HG03469 (cell line): ENCODE measurements around the gene LMBR1.
"Not testable (repeated sequence)": the region's sequence is repeated elsewhere in the genome, so short reads cannot be mapped to it uniquely, and the experiment has no call there.

Experiments
- ATAC-seq: cut with Tn5 transposase; IDR thresholded peaks from one replicate; pipeline ENCODE4 v1.9.1; 2021; ENCODE audit warnings: mild to moderate bottlenecking, moderate library complexity, moderate number of reproducible peaks; ENCODE audit not compliant: unreplicated experiment

LMBR1 gene

GRCh38 chr7:156857757-156858156 lies 35.2 kb downstream of the LMBR1 start:
- no peak for ATAC-seq

- no peak for ATAC-seq
Observed at GRCh38 chr7:156854654-156855053, 38.3 kb downstream of the LMBR1 start.

- no peak for ATAC-seq
Observed at GRCh38 chr7:156848979-156849378, 44.0 kb downstream of the LMBR1 start.

- no peak for ATAC-seq
Observed at GRCh38 chr7:156845379-156846101, 47.4 kb downstream of the LMBR1 start.

- not testable (repeated sequence) for ATAC-seq
Observed at GRCh38 chr7:156843582-156843981, 49.4 kb downstream of the LMBR1 start.

- no peak for ATAC-seq
Observed at GRCh38 chr7:156843157-156843556, 49.8 kb downstream of the LMBR1 start.

GRCh38 chr7:156842740-156843140 lies 50.2 kb downstream of the LMBR1 start:
- ATAC-seq = no peak

- no peak for ATAC-seq
Observed at GRCh38 chr7:156842317-156842716, 50.7 kb downstream of the LMBR1 start.

GRCh38 chr7:156841497-156841896 lies 51.5 kb downstream of the LMBR1 start:
- no peak for ATAC-seq

GRCh38 chr7:156840134-156840533 lies 52.8 kb downstream of the LMBR1 start:
- ATAC-seq = no peak

GRCh38 chr7:156836443-156836842 lies 56.5 kb downstream of the LMBR1 start:
- ATAC-seq = no peak

GRCh38 chr7:156834462-156834861 lies 58.5 kb downstream of the LMBR1 start:
- ATAC-seq = no peak

- ATAC-seq = no peak
Observed at GRCh38 chr7:156833312-156833711, 59.7 kb downstream of the LMBR1 start.

- ATAC-seq = no peak
Observed at GRCh38 chr7:156832195-156832877, 60.6 kb downstream of the LMBR1 start.

GRCh38 chr7:156829669-156830336 lies 63.2 kb downstream of the LMBR1 start:
- no peak for ATAC-seq

- ATAC-seq = no peak
Observed at GRCh38 chr7:156827587-156828203, 65.3 kb downstream of the LMBR1 start.

GRCh38 chr7:156823435-156823834 lies 69.5 kb downstream of the LMBR1 start:
- ATAC-seq = no peak

GRCh38 chr7:156820445-156821063 lies 72.4 kb downstream of the LMBR1 start:
- ATAC-seq = no peak

GRCh38 chr7:156819733-156820295 lies 73.2 kb downstream of the LMBR1 start:
- ATAC-seq = no peak

GRCh38 chr7:156818133-156818532 lies 74.8 kb downstream of the LMBR1 start:
- no peak for ATAC-seq
